Adipose tissue (tissue), 3 donors: ENCODE results near the gene GPR108. TPM values are rescaled to one million over a fixed set of nuclear protein-coding genes. Genes with fewer than 3 reads are reported as not detected.
"Not testable (repeated sequence)": the region's sequence is repeated elsewhere in the genome, so short reads cannot be mapped to it uniquely, and the experiment has no call there.

ENCODE experiments used
- H3K27ac ChIP-seq: one replicate; pipeline ENCODE4 v1.5.1; 2013; ENCODE audit warnings: low read depth, low read length
- WGBS, 3 donors: extraction: QIAGEN DNeasy Blood & Tissue Kit; methylation state at CpG; one replicate each; pipeline ENCODE4 v1.1.7; 2013; 5-methylcytosine and 5-hydroxymethylcytosine counted together
- polyA plus RNA-seq, 3 donors: library from polyadenylated mRNA; stranded (reverse); fragments of 200-250 nt; gene quantifications; one replicate each; pipeline ENCODE4 v1.2.3, GENCODE V29; 2013
- donor health status: healthy with polysubstance abuse.
- donor health status: Bipolar disorder and iron deficiency.
- donor health status: healthy.

Gene GPR108
- polyA plus RNA-seq, 3 donors = 52.4 to 76.6 (median 66.4) TPM

DNA sequence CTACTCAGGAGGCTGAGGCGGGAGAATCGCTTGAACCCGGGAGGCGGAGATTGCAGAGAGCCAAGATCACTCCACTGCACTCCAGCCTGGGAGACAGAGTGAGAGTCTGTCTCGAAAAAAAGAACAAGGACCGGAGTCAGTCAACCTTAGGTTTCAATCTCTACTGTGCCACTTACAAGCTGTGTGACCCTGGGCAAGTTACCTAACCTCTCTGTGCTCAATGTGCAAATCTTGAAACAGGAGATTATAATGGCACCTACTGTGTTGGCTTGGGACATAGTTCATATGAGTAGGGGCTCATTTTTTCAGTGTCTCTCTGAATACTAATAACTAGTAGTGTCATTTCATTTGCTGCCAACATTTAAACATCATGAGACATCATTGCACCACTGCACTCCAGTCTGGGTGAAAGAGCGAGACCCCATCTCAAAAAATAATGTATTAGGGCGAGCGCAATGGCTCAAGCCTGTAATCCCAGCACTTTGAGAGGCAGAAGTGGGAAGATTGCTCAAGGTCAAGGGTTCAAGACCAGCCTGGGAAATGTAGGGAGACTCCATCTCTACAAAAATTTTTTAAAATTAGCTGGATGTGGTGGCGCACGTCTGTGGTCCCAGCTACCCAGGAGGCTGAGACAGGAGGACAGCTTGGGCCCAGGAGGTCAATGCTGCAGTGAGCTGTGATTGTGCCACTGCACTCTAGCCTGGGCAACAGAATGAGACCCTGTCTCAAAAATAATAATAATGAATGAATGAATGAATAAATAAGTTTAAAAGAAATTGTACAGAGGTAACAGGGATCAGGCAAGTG lies 22.4 kb downstream of the GPR108 start:
- H3K27ac ChIP-seq = no peak overlapping the region
- WGBS, 3 donors = 88 to 90% (median 90%) methylated on average over 11 of the region's 11 CpGs

DNA sequence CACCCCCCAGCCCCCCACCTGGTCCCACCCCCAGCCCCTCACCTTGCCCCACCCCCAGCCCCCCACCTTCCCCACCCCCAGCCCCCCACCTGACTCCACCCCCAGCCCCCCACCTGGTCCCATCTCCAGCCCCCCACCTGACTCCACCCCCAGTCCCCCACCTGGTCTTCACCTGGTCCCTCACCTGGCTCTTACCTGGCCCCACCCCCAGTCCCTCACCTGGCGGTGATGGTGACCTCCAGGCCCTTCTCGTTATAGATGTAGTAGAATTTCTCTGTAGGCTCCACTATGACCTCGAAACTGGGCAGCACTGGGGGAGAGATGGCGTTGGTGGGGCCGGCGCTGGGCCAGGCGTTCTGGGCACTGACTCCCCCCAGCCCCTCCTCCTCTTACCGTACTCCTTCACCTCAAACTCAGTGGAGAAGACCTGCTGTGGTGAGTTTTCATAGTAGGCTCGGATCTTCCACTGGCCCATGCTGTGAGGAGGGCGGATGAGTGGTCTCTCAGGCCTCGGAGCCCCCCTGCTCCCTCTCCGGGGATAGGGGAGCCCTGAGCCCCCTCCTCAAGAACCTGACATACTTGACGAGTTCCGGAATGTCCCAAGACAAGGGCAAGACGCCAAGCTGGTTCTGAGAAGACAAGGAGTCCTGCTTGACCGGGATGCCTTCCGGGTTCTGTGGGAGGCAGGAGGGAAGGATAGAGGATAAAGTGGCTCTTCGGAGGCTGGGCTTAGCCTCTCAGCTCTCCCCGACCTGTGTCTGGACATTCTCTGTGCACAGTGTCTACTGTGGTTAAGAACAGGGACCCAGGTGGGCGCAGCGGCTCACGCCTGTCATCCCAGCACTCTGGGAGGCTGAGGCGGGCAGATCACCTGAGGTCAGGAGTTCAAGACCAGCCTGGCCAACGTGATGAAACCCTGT lies 23.3 kb downstream of the GPR108 start:
- WGBS, 3 donors = 71 to 79% (median 72%) methylated on average over 24 of the region's 24 CpGs
- no peak overlapping the region for H3K27ac ChIP-seq

DNA sequence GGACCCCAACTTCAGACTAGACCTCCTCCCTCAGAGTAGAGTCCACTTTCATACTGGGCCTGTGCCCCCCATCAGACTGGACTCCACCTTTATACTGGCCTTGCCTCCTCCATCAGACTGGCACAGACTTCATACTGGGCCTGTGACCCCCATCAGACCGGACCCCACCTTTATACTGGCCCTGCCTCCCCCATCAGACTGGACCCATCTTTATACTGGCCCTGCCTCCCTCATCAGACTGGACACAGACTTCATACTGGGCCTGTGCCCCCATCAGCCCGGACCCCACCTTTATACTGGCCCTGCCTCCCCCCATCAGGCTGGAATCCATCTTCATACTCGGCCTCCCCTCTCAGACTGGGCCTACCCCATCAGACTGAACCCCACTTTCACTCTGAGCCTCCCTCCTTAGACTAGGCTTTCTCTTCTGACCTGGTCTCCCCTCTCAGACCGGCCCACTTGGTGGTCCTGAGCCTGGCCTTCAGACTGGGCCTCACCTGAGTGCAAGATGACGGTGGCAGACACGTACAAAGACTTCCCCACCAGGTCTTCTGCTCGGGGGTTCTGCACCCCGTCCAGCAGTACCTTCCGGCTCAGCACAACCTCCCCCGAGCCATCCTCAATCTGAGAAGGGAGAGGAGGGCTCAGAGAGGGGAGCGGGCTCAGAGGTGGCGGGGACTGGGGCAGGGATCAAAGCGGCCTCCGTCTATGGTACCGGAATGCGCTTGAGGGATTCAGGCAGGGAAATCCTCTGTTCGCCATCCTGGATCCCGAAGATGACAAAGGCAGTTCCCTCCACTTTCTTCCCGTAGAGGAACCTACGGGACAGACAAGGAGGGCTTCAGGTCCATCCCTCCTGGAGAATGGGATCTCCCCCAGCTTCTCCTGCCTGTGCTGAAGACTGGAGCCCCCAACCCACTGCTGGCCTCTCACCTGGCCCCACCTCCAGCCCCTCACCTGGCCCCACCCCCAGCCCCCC lies 24.4 kb downstream of the GPR108 start:
- no peak overlapping the region for H3K27ac ChIP-seq
- 90 to 92% (median 91%) methylated on average over 20 of the region's 20 CpGs for WGBS, 3 donors

GRCh38 chr19:6712231-6712630 lies 25.1 kb downstream of the GPR108 start:
- WGBS, 3 donors = 92% methylated on average over 16 of the region's 16 CpGs
- no peak overlapping the region for H3K27ac ChIP-seq

GRCh38 chr19:6711605-6712004 lies 25.8 kb downstream of the GPR108 start:
- 78 to 82% (median 78%) methylated on average over 10 of the region's 10 CpGs for WGBS, 3 donors
- no peak overlapping the region for H3K27ac ChIP-seq

- no peak overlapping the region for H3K27ac ChIP-seq
- 58 to 65% (median 63%) methylated on average over 9 of the region's 9 CpGs for WGBS, 3 donors
These were observed 26.4 kb downstream of the GPR108 start for GRCh38 chr19:6711078-6711361.

DNA sequence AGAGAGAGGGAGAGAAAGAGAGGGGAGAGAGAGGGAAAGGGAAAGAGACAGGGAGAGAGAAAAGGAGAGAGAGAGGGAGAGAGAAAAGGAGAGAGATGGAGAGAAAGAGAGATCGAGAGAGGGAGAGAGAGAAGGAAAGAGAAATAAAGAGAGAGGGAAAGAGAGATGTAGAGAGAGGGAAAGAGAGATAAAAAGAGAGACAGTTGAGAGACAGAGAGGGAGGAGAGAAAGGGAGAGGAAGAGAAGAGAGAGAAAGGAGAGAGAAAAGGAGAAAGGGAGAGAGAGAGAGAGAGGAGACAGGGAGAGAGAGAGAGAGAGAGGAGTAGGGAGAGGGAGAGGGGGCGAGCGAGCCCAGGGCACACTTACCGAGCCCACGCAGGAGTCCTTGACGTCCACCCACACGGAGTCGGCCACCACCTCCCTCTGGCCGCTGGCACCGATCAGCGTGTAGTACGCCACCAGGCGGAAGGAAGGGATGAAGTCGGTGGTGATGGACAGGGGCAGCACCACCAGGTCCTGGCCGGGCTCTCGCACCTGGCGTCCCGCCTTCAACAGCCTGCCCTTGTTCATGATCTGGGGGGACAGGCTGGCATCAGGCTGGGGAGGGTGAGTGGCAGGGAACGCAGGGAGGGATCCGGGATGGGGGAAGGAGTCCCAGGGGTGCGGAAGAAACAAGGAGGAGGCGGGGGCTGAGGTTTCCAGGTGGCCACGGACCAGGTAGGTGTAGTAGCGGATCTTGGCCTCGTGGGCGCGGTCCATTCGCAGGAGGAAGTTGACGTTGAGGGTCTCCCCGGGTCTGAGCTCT lies 26.9 kb downstream of the GPR108 start:
- WGBS, 3 donors = 34 to 48% (median 43%) methylated on average over 18 to 30 of the region's 30 CpGs
- H3K27ac ChIP-seq = no peak overlapping the region

- WGBS, 3 donors = 54 to 58% (median 56%) methylated on average over 14 of the region's 14 CpGs
- H3K27ac ChIP-seq = no peak overlapping the region
These were observed 27.8 kb downstream of the GPR108 start for GRCh38 chr19:6709549-6709948.

DNA sequence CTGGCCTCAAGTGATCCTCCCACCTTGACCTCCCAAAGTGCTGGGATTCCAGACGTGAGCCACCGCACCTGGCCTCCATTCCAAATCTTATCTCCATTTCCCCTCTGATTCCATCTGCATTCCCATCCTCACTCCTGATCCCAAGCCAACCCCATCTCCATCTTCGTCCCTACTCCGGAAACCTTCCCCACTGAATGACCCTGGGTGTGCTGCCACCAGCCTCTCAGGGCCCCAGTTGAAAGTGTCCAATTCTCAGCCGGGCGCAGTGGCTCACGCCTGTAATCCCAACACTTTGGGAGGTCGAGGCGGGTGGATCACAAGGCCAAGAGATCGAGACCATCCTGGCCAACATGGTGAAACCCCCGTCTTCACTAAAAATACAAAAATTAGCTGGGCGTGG lies 28.5 kb downstream of the GPR108 start:
- H3K27ac ChIP-seq = not testable (repeated sequence)
- 85 to 88% (median 87%) methylated on average over 12 of the region's 12 CpGs for WGBS, 3 donors

GRCh38 chr19:6708346-6708745 lies 29.0 kb downstream of the GPR108 start:
- H3K27ac ChIP-seq = no peak overlapping the region
- 74 to 89% (median 78%) methylated on average over 3 of the region's 3 CpGs for WGBS, 3 donors

DNA sequence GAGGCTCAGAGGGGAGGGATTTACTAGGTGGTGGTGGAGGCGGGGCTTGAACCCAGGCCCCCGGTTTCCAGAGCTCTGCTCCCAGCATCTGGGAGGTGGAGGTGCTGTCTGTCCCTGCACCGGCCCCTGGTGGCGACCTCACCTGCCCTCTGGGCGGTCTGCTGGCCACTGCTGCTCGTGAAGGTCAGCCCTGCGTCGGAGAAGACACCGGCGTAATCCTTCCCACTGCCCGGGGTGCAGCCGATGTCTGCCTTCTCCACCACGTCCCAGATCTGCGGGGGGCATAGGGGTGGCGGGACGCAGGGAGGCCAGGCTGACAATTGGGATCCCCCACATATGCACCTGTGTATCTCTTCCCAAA lies 29.7 kb downstream of the GPR108 start:
- H3K27ac ChIP-seq = no peak overlapping the region
- 74 to 79% (median 78%) methylated on average over 16 of the region's 16 CpGs for WGBS, 3 donors

GRCh38 chr19:6707011-6707657 lies 30.2 kb downstream of the GPR108 start:
- H3K27ac ChIP-seq = no peak overlapping the region
- WGBS, 3 donors = 83 to 89% (median 85%) methylated on average over 39 to 44 of the region's 44 CpGs

- 49 to 83% (median 69%) methylated on average over 2 to 3 of the region's 3 CpGs for WGBS, 3 donors
- no peak overlapping the region for H3K27ac ChIP-seq
These were observed 30.8 kb downstream of the GPR108 start for GRCh38 chr19:6706633-6706958.

- 81 to 86% (median 82%) methylated on average over 11 of the region's 11 CpGs for WGBS, 3 donors
- no peak overlapping the region for H3K27ac ChIP-seq
These were observed 31.3 kb downstream of the GPR108 start for GRCh38 chr19:6705931-6706632.

GRCh38 chr19:6700586-6701316 lies 36.6 kb downstream of the GPR108 start:
- no peak overlapping the region for H3K27ac ChIP-seq
- whole genome bisulfite sequencing, 3 donors = 83 to 91% (median 87%) methylated on average over 8 of the region's 8 CpGs

GRCh38 chr19:6699935-6700334 lies 37.4 kb downstream of the GPR108 start:
- H3K27ac ChIP-seq = no peak overlapping the region
